Right kidney (tissue), 9 donors: Measurements from ENCODE around the gene ACAD8.

Source experiments
- DNase-seq: peaks from one replicate; pipeline ENCODE4 v3.0.0-alpha.2; 2016
- long read RNA-seq, 8 donors: transcript quantifications; one replicate each; lab custom pipeline, GENCODE V29; 2026

The ACAD8 gene
- long read RNA-seq, donor 1, transcript ACAD8-201 (11 exons, 2,249 nt) = major isoform, 10 of 13 reads
- long read RNA-seq, donor 1, partial matches to known transcripts = 0 of 13 reads
- long read RNA-seq, donor 1, other reads (novel, unspliced or antisense) = 0 of 13 reads
- long read RNA-seq, donor 2, partial matches to known transcripts = 0 of 2 reads
- long read RNA-seq, donor 2, other reads (novel, unspliced or antisense) = 0 of 2 reads
- long read RNA-seq, donor 3, transcript ACAD8-201 (11 exons, 2,249 nt) = major isoform, 5 of 5 reads
- long read RNA-seq, donor 3, partial matches to known transcripts = 0 of 5 reads
- long read RNA-seq, donor 3, other reads (novel, unspliced or antisense) = 0 of 5 reads
- long read RNA-seq, donor 4, partial matches to known transcripts = 0 of 6 reads
- long read RNA-seq, donor 4, other reads (novel, unspliced or antisense) = 0 of 6 reads
- long read RNA-seq, donor 5, partial matches to known transcripts = 0 of 5 reads
- long read RNA-seq, donor 5, other reads (novel, unspliced or antisense) = 0 of 5 reads
- long read RNA-seq, donor 6, transcript ACAD8-201 (11 exons, 2,249 nt) = major isoform, 13 of 15 reads
- long read RNA-seq, donor 6, partial matches to known transcripts = 0 of 15 reads
- long read RNA-seq, donor 6, other reads (novel, unspliced or antisense) = 0 of 15 reads
- long read RNA-seq, donor 7, transcript ACAD8-201 (11 exons, 2,249 nt) = major isoform, 8 of 10 reads
- long read RNA-seq, donor 7, partial matches to known transcripts = 0 of 10 reads
- long read RNA-seq, donor 7, other reads (novel, unspliced or antisense) = 0 of 10 reads
- long read RNA-seq, donor 8, transcript ACAD8-201 (11 exons, 2,249 nt) = major isoform, 7 of 8 reads
- long read RNA-seq, donor 8, partial matches to known transcripts = 0 of 8 reads
- long read RNA-seq, donor 8, other reads (novel, unspliced or antisense) = 0 of 8 reads

DNA sequence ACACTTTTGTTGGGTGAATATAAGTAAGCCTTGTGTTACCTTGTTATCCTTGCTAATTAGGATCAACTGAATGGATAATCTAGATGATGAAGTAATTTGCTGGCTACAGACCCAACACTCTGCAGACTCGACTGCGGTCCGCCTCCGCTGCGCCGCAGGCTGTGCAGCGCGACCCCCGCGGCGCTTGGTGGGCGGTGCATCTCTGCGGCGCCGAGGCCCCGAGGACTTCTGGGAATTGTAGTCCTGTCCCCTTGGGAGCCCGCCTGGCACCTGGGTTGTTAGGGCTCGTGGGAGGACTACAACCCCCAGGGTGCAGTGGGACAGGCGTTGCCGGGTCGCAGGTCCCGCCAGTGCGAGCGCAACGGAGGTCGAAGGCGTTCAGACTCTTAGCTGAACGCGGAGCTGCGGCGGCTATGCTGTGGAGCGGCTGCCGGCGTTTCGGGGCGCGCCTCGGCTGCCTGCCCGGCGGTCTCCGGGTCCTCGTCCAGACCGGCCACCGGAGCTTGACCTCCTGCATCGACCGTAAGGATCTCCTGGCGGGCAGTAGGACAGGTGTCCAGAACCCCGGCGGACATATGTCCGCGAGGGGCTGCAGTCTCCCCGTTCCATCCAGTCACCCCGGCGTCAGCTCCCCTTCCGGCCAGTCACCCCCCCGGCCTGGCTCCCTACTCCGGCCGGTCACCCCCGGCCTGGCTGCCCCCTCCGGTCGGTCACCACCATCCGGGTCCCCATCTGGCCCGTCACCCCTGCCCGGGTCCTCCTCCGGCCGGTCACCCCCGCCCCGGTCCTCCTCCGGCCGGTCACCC, at the start of gene ACAD8, which contains the start of gene THYN1:
TSS of gene ACAD8 (plus strand) at position 381 of the 806 bp plus-strand sequence. CDS start at position 414, 33 bp downstream.
TSS of gene THYN1 (minus strand) at position 165 of the 806 bp plus-strand sequence. CDS start 470 bp downstream, outside the sequence.
- DNase-seq = peak; percentile 93

DNA sequence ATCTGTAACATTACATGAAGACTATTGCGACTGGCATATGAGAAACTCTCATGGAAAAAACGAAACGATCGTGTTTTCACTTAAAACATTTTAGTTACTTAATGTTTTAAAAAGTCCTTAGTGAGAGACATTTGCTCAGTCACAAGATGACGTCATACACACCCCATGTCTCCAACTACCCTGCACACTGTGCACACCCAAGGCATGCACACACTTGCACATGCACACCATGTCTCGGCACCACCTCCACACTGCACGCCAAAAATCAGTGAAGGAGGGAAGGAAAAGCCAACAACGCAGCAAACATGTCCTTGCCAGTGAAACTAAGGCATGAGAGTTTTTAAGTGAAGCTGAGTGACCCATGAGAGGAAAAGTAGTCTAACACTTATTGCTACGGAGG, 47.6 kb upstream of the ACAD8 start:
- no peak for DNase-seq

DNA sequence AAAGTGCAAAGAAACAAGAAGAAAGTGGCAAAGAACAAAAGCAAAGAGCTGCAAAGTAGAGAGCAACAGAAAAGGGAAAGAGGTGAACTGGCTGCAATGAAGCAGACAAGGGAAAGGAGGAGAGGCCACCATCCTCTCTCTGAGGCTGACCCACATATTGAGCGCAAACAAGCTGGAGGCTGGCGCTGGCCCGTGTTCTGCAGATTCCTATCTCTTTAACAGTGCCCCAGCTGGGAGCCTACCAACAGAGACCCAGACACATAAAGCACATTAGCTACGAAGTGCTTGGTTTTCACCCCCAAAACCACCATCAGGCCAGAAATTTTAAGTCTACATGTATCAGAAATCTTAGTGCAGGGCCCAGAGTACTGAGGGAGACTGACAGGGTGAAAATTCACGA, 47.2 kb upstream of the ACAD8 start:
- no peak for DNase-seq

DNA sequence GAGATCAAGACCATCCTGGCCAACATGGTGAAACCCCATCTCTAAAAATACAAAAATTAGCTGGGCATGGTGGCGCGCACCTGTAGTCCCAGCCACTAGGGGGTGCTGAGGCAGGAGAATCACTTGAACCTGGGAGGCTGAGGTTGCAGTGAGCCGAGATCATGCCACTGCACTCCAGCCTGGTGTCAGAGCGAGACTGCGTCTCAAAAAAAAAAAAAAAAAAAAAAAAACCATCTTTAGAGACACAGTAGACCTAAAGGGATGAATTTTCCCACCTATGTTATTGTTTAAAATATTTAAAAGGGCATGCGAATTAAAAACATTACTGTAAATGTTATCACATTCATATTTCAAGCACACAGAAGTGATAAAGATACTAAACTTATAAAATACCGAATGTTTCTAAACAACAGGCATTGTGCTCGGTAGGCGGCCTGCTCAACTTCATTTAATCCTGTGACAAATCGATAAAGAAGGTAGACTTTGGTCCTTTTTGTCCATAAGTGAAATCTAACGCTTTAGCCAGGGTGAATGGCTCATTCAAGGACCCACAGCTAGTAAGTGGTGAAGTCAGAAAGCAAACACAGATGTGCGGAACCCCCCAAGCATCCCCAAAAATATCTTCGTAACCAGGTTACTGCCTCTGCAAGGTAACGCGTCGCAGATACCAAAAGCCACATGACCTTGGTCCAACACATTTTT, 45.7 kb upstream of the ACAD8 start:
- DNase-seq = no peak

DNA sequence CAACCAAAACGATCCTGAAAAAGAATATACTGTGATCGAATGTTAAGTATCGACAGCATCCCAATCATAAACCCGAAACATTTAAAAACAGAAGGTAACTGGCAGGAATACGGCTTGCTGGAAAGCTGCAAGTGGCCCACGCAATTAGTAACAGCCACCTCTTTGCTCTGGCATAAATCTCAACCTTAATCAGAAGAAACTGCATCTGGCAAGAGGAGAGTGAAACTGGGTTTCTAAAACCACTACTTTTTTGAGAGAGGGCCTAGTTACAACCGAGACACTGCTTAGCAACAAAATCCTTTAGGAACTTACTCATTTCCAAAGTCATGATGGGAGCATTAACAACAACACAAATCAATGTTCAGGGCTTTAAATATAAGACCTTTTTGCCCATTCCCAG, 37.5 kb upstream of the ACAD8 start:
- DNase-seq = no peak

DNA sequence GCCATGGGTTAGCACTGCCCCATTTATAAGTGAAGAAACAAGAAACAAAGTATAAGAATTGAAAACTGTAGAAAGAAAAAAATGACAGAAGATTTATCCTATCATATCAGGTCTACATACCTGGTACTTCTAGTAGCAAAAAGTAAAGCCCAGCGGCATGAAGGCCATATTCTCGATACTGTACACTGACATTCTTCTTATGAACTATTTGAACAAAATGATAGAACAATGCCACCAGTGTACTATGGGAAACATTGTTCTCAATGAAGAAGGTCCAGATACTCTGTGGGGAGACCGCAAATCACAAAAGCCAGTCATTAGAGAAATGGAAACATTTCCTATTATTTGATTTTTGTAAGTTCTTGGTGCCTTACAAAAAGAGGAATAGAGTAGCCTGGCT, 36.6 kb upstream of the ACAD8 start:
- no peak for DNase-seq

DNA sequence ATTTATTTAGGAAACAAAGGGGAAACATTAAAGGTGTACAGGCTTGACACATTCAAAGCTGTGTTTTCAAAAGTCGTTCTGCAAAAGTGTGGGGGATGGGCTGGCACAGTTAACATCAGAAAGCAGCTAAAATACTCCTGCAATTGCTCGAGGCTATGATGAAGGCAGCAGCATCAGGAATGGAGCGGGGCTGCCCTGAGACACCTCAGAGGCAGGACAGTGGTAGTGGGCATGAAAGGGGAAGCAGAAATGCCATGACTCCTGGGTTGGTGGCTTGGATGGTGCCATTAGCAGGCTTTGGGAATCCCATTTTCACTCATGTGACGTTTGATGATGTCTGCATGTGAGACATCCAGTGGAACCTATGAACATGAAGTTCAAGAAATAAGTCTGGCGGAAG, 30.2 kb upstream of the ACAD8 start:
- peak; percentile 15 for DNase-seq

DNA sequence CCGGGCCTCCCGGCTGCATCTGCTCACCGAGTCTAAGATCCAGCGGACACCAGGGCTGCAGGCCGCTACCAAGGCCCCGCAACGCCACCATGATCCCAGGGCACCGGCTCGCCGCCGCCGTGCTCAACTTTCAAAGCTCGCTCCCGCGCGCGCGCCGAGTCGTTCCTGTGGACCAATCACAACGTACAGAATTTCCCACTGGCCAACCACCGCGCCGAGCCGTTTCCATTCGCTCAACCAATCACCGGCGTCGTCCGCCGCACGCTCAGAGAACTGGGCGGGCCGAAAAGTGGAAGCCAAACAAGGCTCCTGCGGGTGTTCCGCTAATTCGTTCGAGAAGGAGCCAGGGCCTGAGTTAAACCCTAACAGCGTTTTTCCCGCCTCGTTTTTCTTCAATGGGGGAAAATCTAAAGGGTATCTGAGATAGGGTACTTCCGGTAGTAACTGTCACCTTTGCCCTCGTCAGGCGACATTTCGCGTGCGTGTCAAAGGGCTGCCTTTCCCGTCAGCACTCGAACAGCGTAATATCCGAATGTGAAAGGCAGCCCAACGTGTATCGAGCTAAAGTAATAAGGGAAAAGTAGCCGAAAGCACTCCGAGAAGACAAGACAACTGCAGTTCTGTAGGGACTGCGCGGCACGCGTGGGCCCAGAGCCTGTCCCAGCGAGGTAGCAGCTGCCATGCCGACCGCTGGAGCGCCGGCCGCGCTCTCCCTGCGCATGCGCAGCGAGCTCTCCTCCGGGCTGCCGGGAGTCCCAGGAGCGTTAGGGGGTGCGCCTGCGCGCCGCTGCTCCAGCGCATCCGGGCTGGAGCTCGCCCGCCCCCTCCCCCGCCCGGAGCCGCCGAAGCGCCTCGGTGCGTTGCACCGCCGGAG, 29.3 kb upstream of the ACAD8 start, which contains the start of the genes NCAPD3 and VPS26B:
TSS of gene NCAPD3 (minus strand) at position 132 of the 874 bp plus-strand sequence. CDS start at position 91, 41 bp downstream.
TSS of gene VPS26B (plus strand) at position 836 of the 874 bp plus-strand sequence. CDS start 452 bp downstream, outside the sequence.
- DNase-seq = peak; percentile 99

DNA sequence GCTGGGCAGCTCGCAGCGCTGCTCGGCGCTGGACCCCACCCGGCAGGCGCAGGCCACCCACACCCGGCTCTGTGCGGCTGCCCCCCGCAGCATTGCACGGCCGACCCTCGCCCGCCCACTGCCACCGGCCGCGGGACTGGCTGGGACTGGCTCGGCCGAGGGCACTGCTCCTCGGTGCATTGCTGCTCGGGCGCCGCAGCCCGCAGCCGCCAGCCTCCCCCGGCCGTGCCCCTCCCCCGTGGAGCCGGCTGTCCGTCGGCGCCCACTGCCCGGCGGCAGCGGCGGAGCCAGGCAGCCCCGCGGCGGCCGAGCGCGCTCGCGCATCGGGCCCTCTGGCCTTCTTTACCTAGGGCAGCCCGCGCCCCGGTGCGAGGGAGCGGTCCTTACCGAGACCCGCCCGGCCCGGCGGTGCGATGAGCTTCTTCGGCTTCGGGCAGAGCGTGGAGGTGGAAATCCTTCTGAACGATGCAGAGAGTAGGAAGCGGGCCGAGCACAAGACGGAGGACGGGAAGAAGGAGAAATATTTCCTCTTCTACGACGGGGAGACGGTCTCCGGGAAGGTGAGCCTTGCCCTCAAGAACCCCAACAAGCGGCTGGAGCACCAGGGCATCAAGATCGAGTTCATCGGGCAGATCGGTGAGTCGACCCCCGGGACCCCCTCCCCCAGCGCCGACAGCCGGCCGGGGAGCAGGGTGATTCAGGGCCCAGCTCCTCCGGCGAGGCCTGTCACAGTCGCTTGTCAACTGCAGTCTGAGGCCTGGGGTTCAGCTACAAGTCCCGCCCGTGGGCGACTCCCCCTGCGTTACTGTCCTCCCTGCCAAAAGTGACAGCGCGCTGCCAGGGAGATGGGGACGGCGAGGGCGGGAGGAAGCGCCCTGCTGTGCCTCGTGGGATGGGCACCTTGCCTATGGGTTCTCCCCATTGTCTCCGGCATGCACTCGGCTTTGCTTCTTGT, 28.4 kb upstream of the ACAD8 start:
- DNase-seq = peak; percentile 93

DNA sequence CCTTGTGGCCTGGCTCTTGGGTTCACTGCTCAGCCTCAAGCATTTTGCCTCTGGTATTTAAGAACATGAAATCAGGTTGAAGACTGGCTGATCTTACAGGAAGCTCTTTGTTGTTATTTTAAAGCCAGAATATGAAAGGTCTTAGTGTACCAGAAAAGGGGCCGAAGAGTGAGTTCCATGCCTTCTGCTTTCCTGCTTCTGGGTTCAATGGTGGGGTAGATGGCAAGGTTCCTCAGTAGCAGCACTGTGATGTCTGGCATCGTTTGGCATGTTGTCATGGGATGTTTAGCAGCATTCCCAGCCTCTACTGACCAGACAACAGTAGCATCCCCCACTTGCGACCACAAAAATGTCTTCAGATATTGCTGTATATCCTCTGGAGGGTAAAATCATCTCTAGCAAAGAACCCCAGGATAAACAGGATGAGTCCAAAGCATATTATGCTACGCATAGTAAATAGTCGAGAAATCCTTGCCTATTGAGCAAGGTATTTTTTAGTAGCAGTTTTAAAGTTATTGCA, 26.5 kb upstream of the ACAD8 start:
- DNase-seq = no peak

DNA sequence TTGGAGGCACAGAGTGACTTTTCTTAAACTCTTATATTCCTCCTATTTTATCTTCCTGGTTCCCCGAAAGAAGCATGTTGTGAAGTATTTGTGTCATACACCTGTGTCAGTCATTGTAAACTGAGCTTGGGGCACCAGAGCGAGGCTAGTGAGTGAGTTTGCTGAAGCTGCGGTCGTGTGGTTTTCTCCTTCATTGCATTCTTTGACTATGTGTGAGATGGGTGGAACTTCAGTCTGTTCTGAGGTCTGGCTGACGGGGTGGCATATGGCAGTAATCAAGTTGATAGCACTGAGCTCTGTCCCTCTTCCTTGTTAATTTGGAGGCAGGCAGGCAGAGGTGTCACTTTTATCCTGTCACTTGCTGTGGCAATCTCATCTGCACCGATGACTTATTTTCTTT, 24.7 kb upstream of the ACAD8 start:
- DNase-seq = no peak

DNA sequence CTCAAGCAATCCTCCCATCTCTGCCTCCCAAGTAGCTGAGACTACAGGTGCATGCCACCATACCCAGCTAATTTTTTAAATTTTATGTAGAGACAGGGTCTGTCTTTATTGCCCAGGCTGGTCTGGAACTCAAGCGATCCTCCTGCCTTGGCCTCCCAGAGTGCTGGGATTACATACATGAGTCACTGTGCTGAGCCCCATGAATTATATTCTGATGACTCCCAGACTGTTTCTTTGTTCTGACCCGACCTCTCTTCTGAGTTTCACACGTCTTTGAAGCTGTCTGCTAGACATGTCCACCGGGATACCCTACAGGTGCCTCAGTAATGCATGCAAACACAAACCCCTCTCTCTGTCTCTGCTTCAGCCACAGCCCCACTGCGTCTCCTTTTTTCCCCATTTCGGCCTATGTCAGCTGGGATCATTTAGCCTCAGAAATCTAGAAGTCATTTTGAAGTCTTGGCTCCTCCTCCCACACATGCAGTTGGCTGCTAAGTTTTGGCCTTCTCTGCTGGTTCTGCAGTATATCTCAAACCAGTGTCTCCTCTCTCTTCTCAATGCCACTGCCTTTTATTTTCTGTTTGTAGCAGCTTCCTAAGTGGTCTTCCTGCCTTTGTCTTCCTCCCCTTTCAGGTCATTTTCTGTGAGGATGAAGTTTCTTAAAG, 24.1 kb upstream of the ACAD8 start:
- DNase-seq = no peak

DNA sequence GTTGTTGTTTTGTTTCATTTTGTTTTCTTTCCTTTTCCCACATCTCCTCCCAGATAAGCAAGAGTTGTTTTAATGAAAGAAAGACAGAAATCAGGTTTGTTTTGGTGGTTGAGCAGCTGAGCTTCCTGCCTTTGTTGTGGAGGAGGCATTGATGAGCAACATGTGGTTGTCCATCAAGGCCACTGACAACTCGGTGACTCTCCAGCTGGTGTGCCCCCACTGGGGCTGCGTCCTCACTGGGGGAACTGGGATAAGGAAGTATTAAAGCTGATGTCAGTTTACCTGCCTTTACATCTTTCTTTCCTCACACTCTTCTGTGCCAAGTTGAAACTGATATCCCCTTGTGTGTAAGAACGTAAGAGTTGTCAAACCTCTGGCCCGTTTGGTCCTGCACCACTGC, 23.0 kb upstream of the ACAD8 start:
- no peak for DNase-seq

DNA sequence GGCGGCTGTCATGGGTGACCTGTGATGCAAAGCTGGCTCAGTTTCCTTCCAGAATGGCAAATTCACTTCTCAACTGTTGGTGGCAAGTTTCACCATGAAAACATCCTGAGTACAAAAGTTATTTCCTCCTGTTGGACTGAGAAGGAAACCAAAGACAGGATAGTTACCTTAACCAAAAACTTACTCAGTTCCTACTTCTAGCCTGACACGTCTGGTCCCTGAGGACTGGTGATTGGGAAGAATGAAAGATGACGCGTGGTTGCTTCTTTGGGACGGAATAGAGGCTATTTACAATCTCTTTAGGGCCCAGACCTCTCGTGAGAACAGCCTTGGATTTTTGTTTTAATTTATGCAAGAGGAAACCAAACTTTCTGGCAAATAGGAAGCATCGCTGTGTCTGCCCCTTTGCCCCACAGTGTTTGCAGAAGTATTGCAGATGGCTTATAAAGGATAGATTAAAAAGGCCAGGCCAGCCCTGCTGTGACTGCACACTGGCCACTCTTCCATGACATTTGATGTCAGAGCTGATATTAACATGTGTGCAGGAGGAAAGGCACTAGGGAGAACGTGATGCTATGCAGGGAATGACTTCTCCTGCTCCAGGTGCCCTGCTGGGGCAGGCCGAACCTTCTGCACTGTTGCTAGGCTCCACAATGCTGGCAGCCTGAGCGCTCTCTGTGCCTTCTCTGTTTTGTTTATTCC, 21.3 kb upstream of the ACAD8 start:
- DNase-seq = no peak

DNA sequence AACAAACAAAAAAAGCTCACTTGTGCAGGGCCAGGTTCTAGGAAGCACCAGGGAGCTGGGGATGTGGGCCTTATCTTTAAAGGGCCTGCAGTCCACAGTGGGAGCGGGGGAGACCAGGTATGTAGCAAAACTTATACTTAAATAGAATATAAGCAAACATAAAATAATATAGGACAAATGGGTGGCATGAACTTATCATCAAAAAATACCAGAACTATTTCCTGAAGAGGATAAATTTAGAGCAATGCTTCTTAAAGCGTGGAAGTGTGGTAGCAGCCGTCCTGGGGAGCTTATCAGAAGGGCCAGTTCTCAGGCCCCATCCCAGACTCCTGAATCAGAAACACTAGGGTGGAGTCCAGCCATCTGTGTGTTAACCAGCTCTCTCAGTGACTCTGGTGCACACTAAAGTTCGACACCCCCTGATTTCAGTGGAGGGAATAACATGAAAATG, 19.6 kb upstream of the ACAD8 start:
- no peak for DNase-seq

DNA sequence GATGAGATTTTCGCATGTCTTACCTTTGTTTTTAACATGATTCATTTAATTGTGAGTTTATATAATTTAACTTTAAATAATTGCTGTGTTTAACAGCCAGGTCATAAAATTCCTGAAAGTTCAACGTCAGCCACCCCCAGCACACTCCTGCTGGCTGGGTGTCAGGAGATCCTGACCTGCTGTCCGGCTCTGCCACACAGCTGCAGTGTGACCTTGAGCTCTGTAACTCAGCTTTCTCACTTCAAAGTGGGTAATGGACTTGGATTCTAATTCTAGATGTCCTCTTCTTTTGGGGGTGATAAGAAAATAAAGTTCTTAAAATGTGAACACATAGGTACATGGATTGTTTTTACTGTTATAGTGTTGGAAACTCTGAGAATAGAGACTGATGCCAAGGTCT, 18.0 kb upstream of the ACAD8 start:
- no peak for DNase-seq

DNA sequence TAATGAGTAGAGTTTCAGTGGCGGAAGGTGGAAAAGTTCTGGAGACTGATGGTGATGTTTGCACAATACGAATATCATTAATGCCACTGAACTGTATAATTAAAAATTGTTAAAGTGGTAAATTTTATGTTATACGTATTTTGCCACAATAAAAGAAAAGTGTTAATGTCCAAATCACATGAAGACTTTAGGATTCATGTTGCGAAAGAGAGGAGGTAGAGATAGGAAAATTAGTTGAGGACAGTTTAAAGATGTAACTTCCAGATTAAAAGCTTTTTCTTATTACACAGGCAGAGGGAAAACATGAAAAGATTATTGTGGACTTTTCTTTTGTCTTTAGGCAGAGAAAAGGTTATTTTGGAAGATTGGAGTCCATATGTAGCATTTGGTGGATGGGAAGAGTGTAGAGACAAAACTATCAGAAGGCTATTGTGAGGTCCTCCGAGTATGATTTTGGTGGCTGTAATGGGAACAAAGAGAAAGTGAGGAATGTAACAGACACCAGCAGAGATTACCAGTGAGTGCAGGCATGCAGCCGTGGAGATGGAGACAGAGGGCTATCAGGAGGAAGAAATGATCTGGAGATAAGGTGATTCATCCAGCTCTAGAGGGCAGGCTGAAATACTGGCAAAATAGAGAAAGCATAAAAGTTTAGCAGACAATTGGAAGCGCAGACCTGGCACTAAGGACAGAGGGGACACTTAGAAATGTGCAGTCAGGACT, 16.4 kb upstream of the ACAD8 start:
- DNase-seq = no peak
